ENCODE results near the gene PLA2G3. TPM values are rescaled to one million over a fixed set of nuclear protein-coding genes. Genes with fewer than 3 reads are reported as not detected.

PLA2G3 gene
- total RNA-seq, 1 experiment from 2014 or later, result 18.3 TPM

DNA sequence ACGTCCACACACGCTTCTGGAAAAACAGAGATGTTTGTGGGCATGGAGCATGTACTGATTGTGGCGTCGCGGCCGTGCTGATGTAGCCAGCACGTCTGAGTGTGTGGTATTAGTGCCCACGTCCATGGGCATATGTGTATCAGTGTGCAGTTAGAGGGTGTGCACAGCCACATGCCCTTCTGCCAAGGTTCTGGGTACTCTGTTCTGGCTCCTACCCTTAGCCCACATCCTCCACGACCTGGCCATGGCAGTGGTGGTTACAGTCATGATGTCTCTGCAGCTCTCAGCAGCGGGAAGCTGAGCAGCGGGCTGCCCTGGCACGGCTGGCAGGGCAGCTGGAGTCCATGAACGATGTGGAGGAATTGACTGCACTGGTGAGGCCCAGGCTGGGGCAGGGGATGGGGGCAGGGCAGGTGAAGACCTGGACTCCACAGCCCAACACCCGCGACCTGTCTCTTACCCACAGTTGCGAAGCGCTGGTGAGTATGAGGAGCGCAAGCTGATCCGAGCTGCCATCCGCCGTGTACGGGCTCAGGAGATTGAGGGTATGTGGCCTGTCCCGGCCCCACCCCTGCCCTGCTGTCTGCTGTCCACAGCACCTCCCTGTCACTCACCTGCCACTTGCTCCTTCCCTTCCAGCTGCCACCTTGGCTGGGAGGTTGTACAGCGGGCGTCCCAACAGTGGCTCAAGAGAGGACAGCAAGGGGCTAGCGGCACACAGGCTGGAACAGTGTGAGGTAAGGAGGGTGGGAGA is 51.9 kb downstream of the PLA2G3 start (continued):
- TF ChIP-seq, protein P1, sequence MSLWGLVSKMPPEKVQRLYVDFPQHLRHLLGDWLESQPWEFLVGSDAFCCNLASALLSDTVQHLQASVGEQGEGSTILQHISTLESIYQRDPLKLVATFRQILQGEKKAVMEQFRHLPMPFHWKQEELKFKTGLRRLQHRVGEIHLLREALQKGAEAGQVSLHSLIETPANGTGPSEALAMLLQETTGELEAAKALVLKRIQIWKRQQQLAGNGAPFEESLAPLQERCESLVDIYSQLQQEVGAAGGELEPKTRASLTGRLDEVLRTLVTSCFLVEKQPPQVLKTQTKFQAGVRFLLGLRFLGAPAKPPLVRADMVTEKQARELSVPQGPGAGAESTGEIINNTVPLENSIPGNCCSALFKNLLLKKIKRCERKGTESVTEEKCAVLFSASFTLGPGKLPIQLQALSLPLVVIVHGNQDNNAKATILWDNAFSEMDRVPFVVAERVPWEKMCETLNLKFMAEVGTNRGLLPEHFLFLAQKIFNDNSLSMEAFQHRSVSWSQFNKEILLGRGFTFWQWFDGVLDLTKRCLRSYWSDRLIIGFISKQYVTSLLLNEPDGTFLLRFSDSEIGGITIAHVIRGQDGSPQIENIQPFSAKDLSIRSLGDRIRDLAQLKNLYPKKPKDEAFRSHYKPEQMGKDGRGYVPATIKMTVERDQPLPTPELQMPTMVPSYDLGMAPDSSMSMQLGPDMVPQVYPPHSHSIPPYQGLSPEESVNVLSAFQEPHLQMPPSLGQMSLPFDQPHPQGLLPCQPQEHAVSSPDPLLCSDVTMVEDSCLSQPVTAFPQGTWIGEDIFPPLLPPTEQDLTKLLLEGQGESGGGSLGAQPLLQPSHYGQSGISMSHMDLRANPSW (CRISPR knock-in tag; conservative IDR thresholded peaks at IDR 0.05; ENCODE audit: low read depth), result no peak
- TF ChIP-seq, protein P2, sequence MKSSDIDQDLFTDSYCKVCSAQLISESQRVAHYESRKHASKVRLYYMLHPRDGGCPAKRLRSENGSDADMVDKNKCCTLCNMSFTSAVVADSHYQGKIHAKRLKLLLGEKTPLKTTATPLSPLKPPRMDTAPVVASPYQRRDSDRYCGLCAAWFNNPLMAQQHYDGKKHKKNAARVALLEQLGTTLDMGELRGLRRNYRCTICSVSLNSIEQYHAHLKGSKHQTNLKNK (CRISPR knock-in tag; IDR thresholded peaks at IDR 0.05), result no peak

DNA sequence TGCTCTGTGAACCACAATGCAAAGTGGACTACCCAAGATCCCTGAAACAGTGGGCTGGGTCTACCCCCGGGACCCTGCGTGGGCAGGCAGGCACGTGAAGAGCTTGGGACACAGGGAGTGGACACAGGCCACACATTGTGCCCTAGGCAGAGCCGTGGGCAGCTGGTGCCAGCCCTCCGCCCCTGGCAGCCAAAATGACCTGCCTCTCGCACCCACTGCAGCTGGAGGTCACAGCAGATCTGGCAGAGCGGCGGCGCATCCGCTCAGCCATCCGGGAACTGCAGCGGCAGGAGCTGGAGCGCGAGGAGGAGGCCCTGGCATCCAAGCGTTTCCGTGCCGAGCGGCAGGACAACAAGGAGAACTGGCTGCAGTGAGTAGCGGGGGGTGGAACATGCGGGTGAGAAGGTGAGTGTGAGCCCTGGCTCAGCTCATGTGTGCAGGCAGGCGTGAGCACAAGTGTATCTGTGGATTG is 52.5 kb downstream of the PLA2G3 start:
- TF ChIP-seq RELA (CRISPR knock-in tag; IDR thresholded peaks at IDR 0.05; ENCODE audit: borderline replicate concordance) (no peak), KAT7 (CRISPR knock-in tag; IDR thresholded peaks at IDR 0.05; ENCODE audit: borderline replicate concordance) (no peak), ELF4 (CRISPR knock-in tag; IDR thresholded peaks at IDR 0.05; ENCODE audit: low read depth) (no peak), SOX15 (CRISPR knock-in tag; IDR thresholded peaks at IDR 0.05) (no peak), ZNF416 (CRISPR knock-in tag; IDR thresholded peaks at IDR 0.05) (no peak), MXD4 (CRISPR knock-in tag; IDR thresholded peaks at IDR 0.05; ENCODE audit: borderline replicate concordance) (no peak)
- ChIA-PET CTCF (interaction anchor here (0.5 to 21.8 kb wide), 4 partner anchors 9 to 137 kb away, joined by 3 to 363 read pairs (median 22); partner anchors contain the start of gene SELENOM), POLR2A (interaction anchor here (0.8 kb wide), 1 partner anchor 17 kb away, joined by 3 read pairs; no protein-coding TSS in a partner anchor)

DNA sequence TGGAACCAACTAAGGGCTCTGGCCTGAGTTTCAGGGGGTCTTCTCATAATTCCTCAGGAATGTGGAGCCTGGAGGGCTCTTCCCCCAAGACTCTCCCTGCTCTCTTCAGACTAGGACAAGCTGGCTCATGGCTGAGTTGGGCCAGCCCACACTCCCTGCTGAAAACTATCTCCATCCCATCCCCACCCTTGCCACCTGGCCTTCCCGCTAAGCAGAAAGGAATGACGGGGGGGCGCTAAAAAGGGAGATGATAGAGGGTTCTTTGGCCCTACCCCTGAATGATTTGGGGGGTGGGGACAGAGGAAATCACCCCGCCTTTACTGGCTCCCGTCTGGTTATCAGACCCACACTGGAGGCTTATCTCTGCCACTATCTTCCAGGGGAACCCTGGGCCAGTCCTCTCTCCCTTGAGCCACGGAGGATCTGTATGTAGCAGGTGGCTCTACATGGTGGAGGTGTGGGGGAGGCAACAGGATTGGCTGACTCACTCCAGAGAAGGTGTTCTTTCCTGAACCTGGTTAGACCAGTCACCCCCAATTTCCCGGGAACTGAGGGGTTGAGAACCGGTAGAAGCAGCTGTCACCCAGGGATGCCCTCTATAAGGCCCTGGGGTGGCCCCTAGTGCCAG is 53.5 kb downstream of the PLA2G3 start:
- Mint-ChIP-seq H3K9me3 (no peaks in the 10 kb centered on the region), H3K27ac (no peak overlapping the region), H3K4me1 (peaks cover 26% of the 10 kb centered on the region), H3K36me3 (no peaks in the 10 kb centered on the region), H3K27me3 (ENCODE audit: low read depth) (peaks cover 7% of the 10 kb centered on the region), H3K4me3 (no peak overlapping the region)
- ATAC-seq (no peak), DNase-seq (ENCODE audit: low spot score) (no peak)
- ChIA-PET CTCF (interaction anchor here (2.3 to 21.8 kb wide), 3 partner anchors 10 to 19 kb away, joined by 7 to 363 read pairs (median 31); partner anchors contain the start of gene SELENOM), POLR2A (interaction anchor here (0.5 kb wide), 1 partner anchor 250 kb away, joined by 3 read pairs; no protein-coding TSS in a partner anchor)
- TF ChIP-seq ZNF317 (CRISPR knock-in tag; IDR thresholded peaks at IDR 0.05; ENCODE audit: borderline replicate concordance, low read depth) (no peak), IRF2 (CRISPR knock-in tag; IDR thresholded peaks at IDR 0.05; ENCODE audit: borderline replicate concordance, low read depth) (no peak), FOXJ3 (CRISPR knock-in tag; IDR thresholded peaks at IDR 0.05; ENCODE audit: borderline replicate concordance) (no peak), RORB (CRISPR knock-in tag; IDR thresholded peaks at IDR 0.05) (no peak), GABPB1 (CRISPR knock-in tag; IDR thresholded peaks at IDR 0.05) (no peak), ZNF416 (CRISPR knock-in tag; IDR thresholded peaks at IDR 0.05) (no peak), TP53 (CRISPR knock-in tag; IDR thresholded peaks at IDR 0.05) (no peak), CREM (CRISPR knock-in tag; IDR thresholded peaks at IDR 0.05) (no peak), JUN (CRISPR knock-in tag; IDR thresholded peaks at IDR 0.05) (no peak)
- TF ChIP-seq, protein P3, sequence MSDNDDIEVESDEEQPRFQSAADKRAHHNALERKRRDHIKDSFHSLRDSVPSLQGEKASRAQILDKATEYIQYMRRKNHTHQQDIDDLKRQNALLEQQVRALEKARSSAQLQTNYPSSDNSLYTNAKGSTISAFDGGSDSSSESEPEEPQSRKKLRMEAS (CRISPR knock-in tag; IDR thresholded peaks at IDR 0.05), result no peak
- TF ChIP-seq, protein P4, sequence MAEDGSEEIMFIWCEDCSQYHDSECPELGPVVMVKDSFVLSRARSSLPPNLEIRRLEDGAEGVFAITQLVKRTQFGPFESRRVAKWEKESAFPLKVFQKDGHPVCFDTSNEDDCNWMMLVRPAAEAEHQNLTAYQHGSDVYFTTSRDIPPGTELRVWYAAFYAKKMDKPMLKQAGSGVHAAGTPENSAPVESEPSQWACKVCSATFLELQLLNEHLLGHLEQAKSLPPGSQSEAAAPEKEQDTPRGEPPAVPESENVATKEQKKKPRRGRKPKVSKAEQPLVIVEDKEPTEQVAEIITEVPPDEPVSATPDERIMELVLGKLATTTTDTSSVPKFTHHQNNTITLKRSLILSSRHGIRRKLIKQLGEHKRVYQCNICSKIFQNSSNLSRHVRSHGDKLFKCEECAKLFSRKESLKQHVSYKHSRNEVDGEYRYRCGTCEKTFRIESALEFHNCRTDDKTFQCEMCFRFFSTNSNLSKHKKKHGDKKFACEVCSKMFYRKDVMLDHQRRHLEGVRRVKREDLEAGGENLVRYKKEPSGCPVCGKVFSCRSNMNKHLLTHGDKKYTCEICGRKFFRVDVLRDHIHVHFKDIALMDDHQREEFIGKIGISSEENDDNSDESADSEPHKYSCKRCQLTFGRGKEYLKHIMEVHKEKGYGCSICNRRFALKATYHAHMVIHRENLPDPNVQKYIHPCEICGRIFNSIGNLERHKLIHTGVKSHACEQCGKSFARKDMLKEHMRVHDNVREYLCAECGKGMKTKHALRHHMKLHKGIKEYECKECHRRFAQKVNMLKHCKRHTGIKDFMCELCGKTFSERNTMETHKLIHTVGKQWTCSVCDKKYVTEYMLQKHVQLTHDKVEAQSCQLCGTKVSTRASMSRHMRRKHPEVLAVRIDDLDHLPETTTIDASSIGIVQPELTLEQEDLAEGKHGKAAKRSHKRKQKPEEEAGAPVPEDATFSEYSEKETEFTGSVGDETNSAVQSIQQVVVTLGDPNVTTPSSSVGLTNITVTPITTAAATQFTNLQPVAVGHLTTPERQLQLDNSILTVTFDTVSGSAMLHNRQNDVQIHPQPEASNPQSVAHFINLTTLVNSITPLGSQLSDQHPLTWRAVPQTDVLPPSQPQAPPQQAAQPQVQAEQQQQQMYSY (CRISPR knock-in tag; IDR thresholded peaks at IDR 0.05), result no peak
- TF ChIP-seq, protein P5, sequence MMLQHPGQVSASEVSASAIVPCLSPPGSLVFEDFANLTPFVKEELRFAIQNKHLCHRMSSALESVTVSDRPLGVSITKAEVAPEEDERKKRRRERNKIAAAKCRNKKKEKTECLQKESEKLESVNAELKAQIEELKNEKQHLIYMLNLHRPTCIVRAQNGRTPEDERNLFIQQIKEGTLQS (CRISPR knock-in tag; conservative IDR thresholded peaks at IDR 0.05), result no peak
- TF ChIP-seq, protein P6, sequence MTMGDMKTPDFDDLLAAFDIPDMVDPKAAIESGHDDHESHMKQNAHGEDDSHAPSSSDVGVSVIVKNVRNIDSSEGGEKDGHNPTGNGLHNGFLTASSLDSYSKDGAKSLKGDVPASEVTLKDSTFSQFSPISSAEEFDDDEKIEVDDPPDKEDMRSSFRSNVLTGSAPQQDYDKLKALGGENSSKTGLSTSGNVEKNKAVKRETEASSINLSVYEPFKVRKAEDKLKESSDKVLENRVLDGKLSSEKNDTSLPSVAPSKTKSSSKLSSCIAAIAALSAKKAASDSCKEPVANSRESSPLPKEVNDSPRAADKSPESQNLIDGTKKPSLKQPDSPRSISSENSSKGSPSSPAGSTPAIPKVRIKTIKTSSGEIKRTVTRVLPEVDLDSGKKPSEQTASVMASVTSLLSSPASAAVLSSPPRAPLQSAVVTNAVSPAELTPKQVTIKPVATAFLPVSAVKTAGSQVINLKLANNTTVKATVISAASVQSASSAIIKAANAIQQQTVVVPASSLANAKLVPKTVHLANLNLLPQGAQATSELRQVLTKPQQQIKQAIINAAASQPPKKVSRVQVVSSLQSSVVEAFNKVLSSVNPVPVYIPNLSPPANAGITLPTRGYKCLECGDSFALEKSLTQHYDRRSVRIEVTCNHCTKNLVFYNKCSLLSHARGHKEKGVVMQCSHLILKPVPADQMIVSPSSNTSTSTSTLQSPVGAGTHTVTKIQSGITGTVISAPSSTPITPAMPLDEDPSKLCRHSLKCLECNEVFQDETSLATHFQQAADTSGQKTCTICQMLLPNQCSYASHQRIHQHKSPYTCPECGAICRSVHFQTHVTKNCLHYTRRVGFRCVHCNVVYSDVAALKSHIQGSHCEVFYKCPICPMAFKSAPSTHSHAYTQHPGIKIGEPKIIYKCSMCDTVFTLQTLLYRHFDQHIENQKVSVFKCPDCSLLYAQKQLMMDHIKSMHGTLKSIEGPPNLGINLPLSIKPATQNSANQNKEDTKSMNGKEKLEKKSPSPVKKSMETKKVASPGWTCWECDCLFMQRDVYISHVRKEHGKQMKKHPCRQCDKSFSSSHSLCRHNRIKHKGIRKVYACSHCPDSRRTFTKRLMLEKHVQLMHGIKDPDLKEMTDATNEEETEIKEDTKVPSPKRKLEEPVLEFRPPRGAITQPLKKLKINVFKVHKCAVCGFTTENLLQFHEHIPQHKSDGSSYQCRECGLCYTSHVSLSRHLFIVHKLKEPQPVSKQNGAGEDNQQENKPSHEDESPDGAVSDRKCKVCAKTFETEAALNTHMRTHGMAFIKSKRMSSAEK (CRISPR knock-in tag; IDR thresholded peaks at IDR 0.05; ENCODE audit: borderline replicate concordance), result no peak

More for the DNA sequence above, 52.5 kb downstream of the PLA2G3 start:
- ATAC-seq, result no peak
- H3K36me3 Mint-ChIP-seq, result no peaks in the 10 kb centered on the region
- H3K4me1 Mint-ChIP-seq, result peaks cover 16% of the 10 kb centered on the region
- H3K4me3 Mint-ChIP-seq, result no peak overlapping the region
- no peaks in the 10 kb centered on the region for H3K9me3 Mint-ChIP-seq
- no peak overlapping the region for H3K27ac Mint-ChIP-seq
- no peaks in the 10 kb centered on the region for H3K27me3 Mint-ChIP-seq (ENCODE audit: low read depth)
- DNase-seq (ENCODE audit: low spot score), result no peak

Measured in WTC11 (cell line).